ENCODE data around the gene GZMM. TPM values are rescaled to one million over a fixed set of nuclear protein-coding genes. Genes with fewer than 3 reads are reported as not detected.
A peak's percentile ranks its signal among the peaks of the same experiment; 100 is the strongest.

The GZMM gene
- total RNA-seq, 1 experiment from 2014 or later, result 0.59 TPM

- Histone ChIP-seq H3K4me3 (replicated peaks in 1 of 2; ENCODE audit: low read depth in 1 of 2, low read length in 2 of 2) (no peak overlapping the region), H3K27me3 (ENCODE audit: insufficient read depth, low read length) (no peaks in the 10 kb centered on the region), H3K27ac (ENCODE audit: low read depth, low read length) (peak overlapping the region; percentile 18; the same call in 1 of the 2 replicates), H3K4me1 (ENCODE audit: control insufficient read depth in 1 of 2, insufficient read depth in 2 of 2, low read length in 2 of 2) (peaks cover 21 to 36% of the 10 kb centered on the region in 2 experiments), H2AFZ (ENCODE audit: low read depth, low read length, poor library complexity, severe bottlenecking) (no peak overlapping the region), H3K9me2 (ENCODE audit: insufficient read depth) (no peaks in the 10 kb centered on the region), H3K36me3 (ENCODE audit: control insufficient read depth in 1 of 2, insufficient read depth in 2 of 2, low read length in 2 of 2) (peaks cover 22 to 23% of the 10 kb centered on the region in 2 experiments; a peak in 3 of 4 replicates), H4K20me1 (ENCODE audit: insufficient read depth) (peaks cover 9% of the 10 kb centered on the region; the same call in 1 of the 2 replicates), H3K9ac (ENCODE audit: low read length) (no peak overlapping the region), H3K79me2 (ENCODE audit: insufficient read depth, low read length) (peaks cover 53% of the 10 kb centered on the region), H3K4me2 (ENCODE audit: low read length) (peak overlapping the region; percentile 37), H3K9me3 (ENCODE audit: control insufficient read depth in 1 of 2, insufficient read depth in 1 of 2, low read depth in 1 of 2, low read length in 2 of 2) (no peaks in the 10 kb centered on the region)
- ChIA-PET POLR2A (no interaction called here), RAD21 (ENCODE audit: low non-redundant PET in 1 of 2, low total read pairs in 2 of 2, uncharacterized antibody in 2 of 2, unreplicated experiment in 2 of 2) (interaction anchor here in 1 of 2 experiments (0.6 kb wide), 1 partner anchor 21 kb away, joined by 3 read pairs; no protein-coding TSS in a partner anchor), CTCF (interaction anchor here (0.9 kb wide), 1 partner anchor 21 kb away, joined by 4 read pairs; no protein-coding TSS in a partner anchor)
- no TSS peak for BruUV-seq (replicated peaks)
- intact Hi-C loops (cut with micrococcal nuclease), result loop anchor here (1.0 kb wide), 1 partner anchor 36 kb away; no protein-coding TSS in a partner anchor
- ATAC-seq, result no peak
- no peak for DNase-seq (ENCODE audit: low read depth, low spot score)
- TF ChIP-seq EGR1 (IDR thresholded peaks at IDR 0.05; ENCODE audit: low read depth) (peak; percentile 76), EZH2 (IDR thresholded peaks at IDR 0.05) (no peak), MAX (IDR thresholded peaks at IDR 0.05) (peak; percentile 76), POLR2AphosphoS5 (IDR thresholded peaks at IDR 0.05; ENCODE audit: low read depth, low read length) (peak; percentile 41; the same call in 1 of the 2 replicates), ZFX (IDR thresholded peaks at IDR 0.05) (no peak), CTCF (IDR thresholded peaks at IDR 0.05 in 2 of 3, conservative IDR thresholded peaks at IDR 0.05 in 1 of 3; ENCODE audit: borderline replicate concordance in 1 of 3, insufficient read depth in 1 of 3, low read depth in 2 of 3, low read length in 2 of 3) (0 out of 6 replicates have a peak, but pooled peaks of 2 of the 3 experiments have one; percentile 1 to 18)
These were observed 8.6 kb upstream of the GZMM start for GRCh38 chr19:535017-535835.

Measured in HCT116 (cell line).